BE2C (cell line): ENCODE results near the gene LTC4S.
A peak's percentile ranks its signal among the peaks of the same experiment; 100 is the strongest.

ENCODE experiments used
- DNase-seq: peaks from one replicate; pipeline ENCODE4 v3.0.0-alpha.2; 2020
- H3K27me3 ChIP-seq: fragments of 250-450 bp; sonication (Bioruptor Pico); 2 replicates; pipeline ENCODE4 v1.5.1; 2020; ENCODE audit warnings: mild to moderate bottlenecking
- H3K36me3 ChIP-seq: fragments of 250-450 bp; sonication (Bioruptor Pico); 2 replicates; pipeline ENCODE4 v1.5.1; 2020; ENCODE audit warnings: mild to moderate bottlenecking
- H3K4me1 ChIP-seq: fragments of 250-450 bp; sonication (Bioruptor Pico); 2 replicates; pipeline ENCODE4 v1.5.1; 2020
- H3K4me3 ChIP-seq: 2 replicates; pipeline ENCODE4 v1.5.1; 2011; ENCODE audit warnings: low read depth, low read length
- H3K9me3 ChIP-seq: fragments of 250-450 bp; sonication (Bioruptor Pico); 2 replicates; pipeline ENCODE4 v1.5.1; 2020
- TF ChIP-seq, protein P1 (sequence below): IDR thresholded peaks from 2 replicates; pipeline ENCODE4 v1.5.1; 2012; ENCODE audit warnings: mild to moderate bottlenecking, low read depth, low read length

LTC4S gene

DNA sequence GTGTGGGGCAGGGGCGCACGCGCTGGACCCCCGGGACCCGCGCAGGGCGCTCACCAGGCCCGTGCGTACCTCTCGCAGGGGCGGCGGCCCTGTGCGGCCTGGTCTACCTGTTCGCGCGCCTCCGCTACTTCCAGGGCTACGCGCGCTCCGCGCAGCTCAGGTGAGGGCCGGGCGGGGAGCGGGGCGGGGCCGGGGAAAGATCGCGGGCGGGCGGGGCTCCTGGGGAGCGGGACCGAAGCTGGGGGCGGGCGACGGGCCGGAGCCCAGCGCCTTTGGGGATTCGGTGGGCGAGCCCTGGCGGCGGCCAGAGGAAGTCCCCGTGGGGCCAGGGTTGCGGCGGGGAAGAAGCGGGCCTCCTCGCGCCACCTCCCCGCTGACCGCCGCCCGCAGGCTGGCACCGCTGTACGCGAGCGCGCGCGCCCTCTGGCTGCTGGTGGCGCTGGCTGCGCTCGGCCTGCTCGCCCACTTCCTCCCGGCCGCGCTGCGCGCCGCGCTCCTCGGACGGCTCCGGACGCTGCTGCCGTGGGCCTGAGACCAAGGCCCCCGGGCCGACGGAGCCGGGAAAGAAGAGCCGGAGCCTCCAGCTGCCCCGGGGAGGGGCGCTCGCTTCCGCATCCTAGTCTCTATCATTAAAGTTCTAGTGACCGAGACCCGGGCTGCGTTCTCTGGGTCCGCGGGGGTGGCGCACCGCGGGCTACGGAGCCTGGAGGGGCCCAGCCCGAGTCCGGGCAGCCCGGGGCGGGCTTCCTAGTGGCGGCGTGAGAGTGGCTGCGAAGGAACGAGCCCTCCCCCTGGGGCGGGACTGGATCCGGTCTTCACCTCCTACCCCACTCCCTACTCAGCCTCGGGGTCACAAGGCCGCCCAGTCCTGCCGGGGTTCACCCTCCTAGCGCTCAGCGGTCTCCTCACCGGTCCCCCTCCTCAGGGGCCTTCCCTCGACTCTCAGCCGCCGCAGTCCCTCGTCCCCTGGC lies 2.4 kb downstream of the LTC4S start:
- TF ChIP-seq, protein P1, sequence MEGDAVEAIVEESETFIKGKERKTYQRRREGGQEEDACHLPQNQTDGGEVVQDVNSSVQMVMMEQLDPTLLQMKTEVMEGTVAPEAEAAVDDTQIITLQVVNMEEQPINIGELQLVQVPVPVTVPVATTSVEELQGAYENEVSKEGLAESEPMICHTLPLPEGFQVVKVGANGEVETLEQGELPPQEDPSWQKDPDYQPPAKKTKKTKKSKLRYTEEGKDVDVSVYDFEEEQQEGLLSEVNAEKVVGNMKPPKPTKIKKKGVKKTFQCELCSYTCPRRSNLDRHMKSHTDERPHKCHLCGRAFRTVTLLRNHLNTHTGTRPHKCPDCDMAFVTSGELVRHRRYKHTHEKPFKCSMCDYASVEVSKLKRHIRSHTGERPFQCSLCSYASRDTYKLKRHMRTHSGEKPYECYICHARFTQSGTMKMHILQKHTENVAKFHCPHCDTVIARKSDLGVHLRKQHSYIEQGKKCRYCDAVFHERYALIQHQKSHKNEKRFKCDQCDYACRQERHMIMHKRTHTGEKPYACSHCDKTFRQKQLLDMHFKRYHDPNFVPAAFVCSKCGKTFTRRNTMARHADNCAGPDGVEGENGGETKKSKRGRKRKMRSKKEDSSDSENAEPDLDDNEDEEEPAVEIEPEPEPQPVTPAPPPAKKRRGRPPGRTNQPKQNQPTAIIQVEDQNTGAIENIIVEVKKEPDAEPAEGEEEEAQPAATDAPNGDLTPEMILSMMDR = peak; percentile 41
- Histone ChIP-seq H3K4me1 (no peaks in the 10 kb centered on the region), H3K9me3 (no peaks in the 10 kb centered on the region), H3K36me3 (peaks cover 9% of the 10 kb centered on the region), H3K4me3 (peak overlapping the region; percentile 63), H3K27me3 (no peaks in the 10 kb centered on the region)
- peak; percentile 87 for DNase-seq

DNA sequence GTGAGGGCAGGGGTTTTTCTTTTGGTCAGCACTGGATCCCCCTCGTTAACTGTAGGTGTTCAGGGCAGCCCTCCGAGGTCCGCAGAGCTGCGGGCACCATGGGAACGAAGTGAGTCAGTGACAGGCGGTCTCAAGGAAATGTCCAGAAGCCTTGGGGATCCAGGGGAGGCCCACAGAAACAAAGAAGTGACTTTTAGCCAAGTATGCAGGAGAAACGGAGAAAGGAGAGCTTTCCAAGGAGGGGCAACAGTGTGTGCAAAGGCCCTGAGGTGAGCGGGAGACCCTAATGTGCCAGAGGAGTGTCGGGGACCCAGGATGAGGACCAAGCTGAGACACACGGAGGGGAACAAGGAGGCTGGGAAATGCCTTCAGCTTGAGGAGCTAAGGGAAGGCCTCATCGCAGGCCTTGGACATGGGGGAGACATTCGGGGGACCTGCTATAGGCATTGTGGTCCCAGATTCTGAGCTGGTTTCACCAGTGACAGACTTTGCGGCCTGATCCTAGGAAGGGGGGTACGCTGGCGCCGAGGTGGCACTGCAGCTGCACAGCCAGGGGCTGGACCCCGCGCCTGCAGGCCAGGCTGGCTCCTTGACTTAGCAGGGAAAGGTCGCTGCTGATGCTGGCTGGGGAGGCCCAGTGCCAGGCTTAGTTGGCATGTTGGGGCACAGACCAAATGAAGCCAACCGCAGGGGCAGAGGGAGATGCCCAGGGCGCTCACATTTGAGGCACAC lies 3.3 kb downstream of the LTC4S start:
- Histone ChIP-seq H3K4me1 (no peaks in the 10 kb centered on the region), H3K27me3 (no peaks in the 10 kb centered on the region), H3K4me3 (no peak overlapping the region), H3K36me3 (peaks cover 11% of the 10 kb centered on the region), H3K9me3 (no peaks in the 10 kb centered on the region)
- no peak for DNase-seq
- TF ChIP-seq, protein P1 = no peak

DNA sequence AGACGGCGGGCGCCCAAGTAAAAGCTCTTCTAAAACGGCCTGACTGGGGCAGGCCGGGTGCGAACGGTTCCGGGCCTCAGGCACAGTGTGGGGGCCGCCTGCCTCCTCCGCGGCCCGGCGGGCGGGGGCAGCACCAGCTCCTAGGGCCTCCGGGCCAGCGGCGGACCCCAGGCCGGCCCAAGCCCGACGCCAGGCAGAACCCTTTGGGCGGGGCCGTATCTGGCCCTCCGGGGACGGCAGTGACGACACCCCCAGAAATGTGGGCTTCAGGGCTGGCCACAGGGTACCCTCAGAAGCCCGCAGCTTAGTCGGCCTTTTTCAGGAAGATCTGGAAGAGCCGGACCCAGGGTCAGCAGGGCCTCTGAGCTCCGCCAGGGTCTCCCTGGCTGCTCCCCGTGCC lies 4.0 kb downstream of the LTC4S start:
- Histone ChIP-seq H3K4me3 (no peak overlapping the region), H3K36me3 (peaks cover 11% of the 10 kb centered on the region), H3K27me3 (no peaks in the 10 kb centered on the region), H3K4me1 (no peaks in the 10 kb centered on the region), H3K9me3 (no peaks in the 10 kb centered on the region)
- TF ChIP-seq, protein P1 = no peak
- no peak for DNase-seq

DNA sequence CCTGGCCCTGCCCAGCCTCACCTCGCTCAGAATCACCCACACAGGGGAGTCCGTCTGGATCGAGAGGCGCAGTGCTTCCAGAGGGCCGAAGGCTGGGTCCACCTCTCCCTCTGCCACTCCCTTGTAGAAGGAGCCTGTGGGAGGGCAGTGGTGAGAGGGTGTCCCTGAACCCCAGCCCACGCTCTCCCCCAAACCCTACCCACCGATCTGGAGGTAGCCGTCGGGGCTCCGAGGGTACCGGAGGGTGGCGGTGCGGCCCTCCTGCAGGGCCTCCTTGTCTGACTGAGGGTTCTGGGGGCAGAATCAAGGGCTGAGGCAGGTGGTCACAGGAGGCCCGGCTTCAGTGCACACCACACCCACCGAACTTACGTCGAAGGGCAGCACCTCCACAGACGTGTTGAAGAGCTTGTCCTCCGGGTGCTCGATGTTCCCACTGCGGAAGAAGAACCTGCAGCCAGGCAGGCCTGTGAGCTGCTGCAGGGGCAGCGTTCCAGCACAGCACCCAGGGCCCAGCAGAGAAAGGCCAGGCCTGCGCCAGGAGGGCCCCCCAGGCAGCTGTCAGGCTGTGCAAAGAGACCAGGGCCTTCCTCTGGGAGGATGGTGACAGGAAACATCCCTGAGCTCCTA lies 4.5 kb downstream of the LTC4S start:
- Histone ChIP-seq H3K4me1 (no peaks in the 10 kb centered on the region), H3K36me3 (peaks cover 11% of the 10 kb centered on the region), H3K27me3 (no peaks in the 10 kb centered on the region)

DNA sequence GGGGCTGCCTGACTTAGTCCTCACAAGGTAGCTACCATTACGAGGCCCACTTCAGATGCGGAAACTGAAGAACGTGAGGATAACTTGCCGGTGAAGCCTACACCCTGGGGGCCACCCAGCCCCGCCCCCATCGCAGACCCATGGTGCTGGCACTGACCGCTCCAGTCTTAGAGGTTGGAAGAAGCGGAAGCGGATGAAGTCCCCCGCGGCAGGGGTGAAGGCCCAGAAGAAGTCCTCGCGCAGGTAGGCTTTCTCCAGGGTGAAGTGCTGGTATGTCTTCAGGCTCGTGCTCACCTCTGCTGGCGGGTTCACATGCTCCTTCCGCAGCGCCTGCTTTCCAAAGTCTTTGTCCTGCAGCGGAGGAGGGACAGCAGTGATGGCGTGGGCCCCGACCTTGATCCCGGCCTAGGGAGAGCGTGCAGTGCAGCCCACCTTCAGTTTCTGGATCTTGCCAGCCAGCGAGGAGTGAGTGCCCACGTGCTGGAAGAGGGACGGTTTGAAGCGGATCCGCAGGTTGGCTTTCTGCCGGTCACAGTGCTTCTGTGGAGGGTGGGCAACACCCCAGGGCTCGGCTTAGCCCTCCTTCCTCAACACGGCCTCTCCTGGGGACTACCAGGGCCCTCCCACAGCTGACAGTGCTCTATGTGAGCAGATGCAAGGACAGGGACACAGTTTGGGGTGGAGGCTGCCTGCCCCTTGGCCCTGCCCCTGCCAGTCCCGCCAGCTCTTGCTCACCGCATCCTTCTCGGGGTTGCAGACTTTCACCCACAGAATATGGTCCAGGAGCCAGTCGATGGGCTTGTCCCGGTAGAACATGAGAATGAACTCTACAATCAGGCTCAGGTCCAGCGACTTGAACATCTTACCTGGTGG lies 5.2 kb downstream of the LTC4S start:
- Histone ChIP-seq H3K9me3 (no peaks in the 10 kb centered on the region), H3K4me1 (no peaks in the 10 kb centered on the region), H3K27me3 (no peaks in the 10 kb centered on the region), H3K4me3 (no peak overlapping the region), H3K36me3 (peaks cover 11% of the 10 kb centered on the region)
- DNase-seq = no peak
- TF ChIP-seq, protein P1 = no peak

More for the DNA sequence above, 4.5 kb downstream of the LTC4S start:
- no peaks in the 10 kb centered on the region for H3K9me3 ChIP-seq
- TF ChIP-seq, protein P1 = no peak
- H3K4me3 ChIP-seq = no peak overlapping the region
- DNase-seq = no peak
